H9 (cell line): ENCODE data around the gene CALML4. TPM values are rescaled to one million over a fixed set of nuclear protein-coding genes. Genes with fewer than 3 reads are reported as not detected.
"Not testable (repeated sequence)": the region's sequence is repeated elsewhere in the genome, so short reads cannot be mapped to it uniquely, and the experiment has no call there.

Source experiments
- DNase-seq: peaks from one replicate; pipeline ENCODE4 v3.0.0-alpha.2; 2017
- H2AFZ ChIP-seq: one replicate; pipeline ENCODE4 v1.6.1; 2013; ENCODE audit warnings: mild to moderate bottlenecking, low read length, control low read depth, moderate library complexity
- H2AK5ac ChIP-seq: 2 replicates; pipeline ENCODE4 v1.6.1; 2013; ENCODE audit warnings: low read length, control low read depth, mixed read lengths; ENCODE audit not compliant: insufficient read length
- H2BK120ac ChIP-seq: one replicate; pipeline ENCODE4 v1.6.1; 2013; ENCODE audit warnings: low read depth, mild to moderate bottlenecking, low read length, control low read depth, inconsistent platforms; ENCODE audit not compliant: poor library complexity, severe bottlenecking
- H2BK12ac ChIP-seq: 2 replicates; pipeline ENCODE4 v1.6.1; 2013; ENCODE audit warnings: low read length, control low read depth, mixed read lengths, low read depth; ENCODE audit not compliant: insufficient read length
- H2BK15ac ChIP-seq: 2 replicates; pipeline ENCODE4 v1.6.1; 2013; ENCODE audit warnings: low read depth, low read length, control low read depth
- H2BK20ac ChIP-seq: one replicate; pipeline ENCODE4 v1.6.1; 2013; ENCODE audit warnings: low read depth, mild to moderate bottlenecking, low read length, control low read depth, inconsistent platforms; ENCODE audit not compliant: poor library complexity, severe bottlenecking
- H2BK5ac ChIP-seq: 2 replicates; pipeline ENCODE4 v1.6.1; 2013; ENCODE audit warnings: low read length, control low read depth, mixed read lengths; ENCODE audit not compliant: insufficient read length
- H3K14ac ChIP-seq: 2 replicates; pipeline ENCODE4 v1.6.1; 2013; ENCODE audit warnings: low read length, control low read depth; ENCODE audit not compliant: insufficient read depth
- H3K18ac ChIP-seq: 2 replicates; pipeline ENCODE4 v1.6.1; 2013; ENCODE audit warnings: low read depth, mild to moderate bottlenecking, mixed read lengths, low read length, control low read depth; ENCODE audit not compliant: insufficient read length
- H3K23ac ChIP-seq: 2 replicates; pipeline ENCODE4 v1.6.1; 2013; ENCODE audit warnings: low read length, control low read depth, mixed read lengths, low read depth; ENCODE audit not compliant: insufficient read length
- H3K23me2 ChIP-seq: 2 replicates; pipeline ENCODE4 v1.6.1; 2013; ENCODE audit warnings: low read depth, mild to moderate bottlenecking, mixed read lengths, low read length, control low read depth; ENCODE audit not compliant: insufficient read length, poor library complexity, severe bottlenecking
- H3K27ac ChIP-seq: 2 replicates; pipeline ENCODE4 v1.5.1; 2013; ENCODE audit warnings: low read length, control low read depth, mixed read lengths, low read depth; ENCODE audit not compliant: insufficient read length
- H3K27me3 ChIP-seq: 2 replicates; pipeline ENCODE4 v1.6.1; 2013; ENCODE audit warnings: low read length, control low read depth, inconsistent platforms; ENCODE audit not compliant: insufficient read depth
- H3K4ac ChIP-seq: 2 replicates; pipeline ENCODE4 v1.6.1; 2013; ENCODE audit warnings: low read depth, mild to moderate bottlenecking, control low read depth, inconsistent platforms, low read length, moderate library complexity
- H3K4me1 ChIP-seq: 2 replicates; pipeline ENCODE4 v1.6.1; 2013; ENCODE audit warnings: low read length, control low read depth, inconsistent platforms; ENCODE audit not compliant: insufficient read depth
- H3K4me2 ChIP-seq: 2 replicates; pipeline ENCODE4 v1.6.1; 2013; ENCODE audit warnings: low read length, control low read depth, mixed read lengths; ENCODE audit not compliant: insufficient read length, insufficient read depth
- H3K56ac ChIP-seq: 2 replicates; pipeline ENCODE4 v1.6.1; 2013; ENCODE audit warnings: low read depth, mild to moderate bottlenecking, mixed read lengths, low read length, control low read depth; ENCODE audit not compliant: insufficient read length
- H3K79me1 ChIP-seq: 2 replicates; pipeline ENCODE4 v1.6.1; 2013; ENCODE audit warnings: low read depth, mild to moderate bottlenecking, moderate library complexity, low read length, control low read depth, inconsistent platforms; ENCODE audit not compliant: insufficient read depth, poor library complexity, severe bottlenecking
- H3K79me2 ChIP-seq: 2 replicates; pipeline ENCODE4 v1.6.1; 2013; ENCODE audit warnings: low read length, control low read depth, inconsistent platforms; ENCODE audit not compliant: insufficient read depth
- H3K9ac ChIP-seq: 2 replicates; pipeline ENCODE4 v1.6.1; 2013; ENCODE audit warnings: low read length, control low read depth, mixed read lengths; ENCODE audit not compliant: insufficient read length; ENCODE audit errors: extremely low read depth
- H3K9me3 ChIP-seq: one replicate; pipeline ENCODE4 v1.6.1; 2013; ENCODE audit warnings: low read depth, low read length, inconsistent platforms; ENCODE audit not compliant: control insufficient read depth
- H3T11ph ChIP-seq: one replicate; pipeline ENCODE4 v1.6.1; 2013; ENCODE audit warnings: mild to moderate bottlenecking, low read length, control low read depth, inconsistent platforms
- H4K20me1 ChIP-seq: one replicate; pipeline ENCODE4 v1.6.1; 2013; ENCODE audit not compliant: control insufficient read depth, insufficient read length, insufficient read depth
- H4K5ac ChIP-seq: 2 replicates; pipeline ENCODE4 v1.6.1; 2013; ENCODE audit warnings: low read depth, mild to moderate bottlenecking, mixed read lengths, low read length, control low read depth; ENCODE audit not compliant: insufficient read length
- H4K8ac ChIP-seq: replicated peaks from 2 replicates; pipeline ENCODE4 v1.6.1; 2013; ENCODE audit warnings: low read length, control low read depth, mixed read lengths, low read depth; ENCODE audit not compliant: insufficient read length
- H4K91ac ChIP-seq: 2 replicates; pipeline ENCODE4 v1.6.1; 2013; ENCODE audit warnings: low read depth, mild to moderate bottlenecking, moderate library complexity, mixed read lengths, low read length, control low read depth; ENCODE audit not compliant: insufficient read length
- H3K27ac Mint-ChIP-seq, 3 experiments: 2 replicates in 2 of 3; 3 replicates in 1 of 3; pipeline ENCODE4 v1.8.0; 2020 to 2021; ENCODE audit warnings: mixed read lengths in 3 of 3, mild to moderate bottlenecking in 1 of 3, moderate library complexity in 1 of 3
- H3K27me3 Mint-ChIP-seq: 2 replicates; pipeline ENCODE4 v1.8.0; 2021; ENCODE audit warnings: low read depth, mild to moderate bottlenecking, moderate library complexity, mixed read lengths
- H3K36me3 Mint-ChIP-seq, 3 experiments: 2 replicates in 2 of 3; 3 replicates in 1 of 3; pipeline ENCODE4 v1.8.0; 2020 to 2021; ENCODE audit warnings: low read depth in 3 of 3, mixed read lengths in 3 of 3; ENCODE audit not compliant: insufficient read depth in 1 of 3
- H3K4me1 Mint-ChIP-seq, 2 experiments: 2 replicates each; pipeline ENCODE4 v1.8.0; 2020; ENCODE audit warnings: mixed read lengths in 2 of 2
- H3K4me3 Mint-ChIP-seq, 2 experiments: 2 replicates in 1 of 2; 3 replicates in 1 of 2; pipeline ENCODE4 v1.8.0; 2020 to 2021; ENCODE audit warnings: mild to moderate bottlenecking in 2 of 2, mixed read lengths in 2 of 2, moderate library complexity in 1 of 2
- H3K9me3 Mint-ChIP-seq, 2 experiments: 2 replicates in 1 of 2; 3 replicates in 1 of 2; pipeline ENCODE4 v1.8.0; 2020; ENCODE audit warnings: mild to moderate bottlenecking in 2 of 2, mixed read lengths in 2 of 2, moderate library complexity in 1 of 2
- WGBS: extraction: QIAGEN DNeasy Blood & Tissue Kit; methylation state at CpG from one replicate; pipeline ENCODE4 v1.1.7; 2013; ENCODE audit warnings: missing lambda C conversion rate, low lambda C conversion rate, mixed read lengths; ENCODE audit not compliant: insufficient read length; ENCODE audit errors: extremely low coverage; 5-methylcytosine and 5-hydroxymethylcytosine counted together
- total RNA-seq: library from RNA; stranded (reverse); gene quantifications from 2 replicates; pipeline ENCODE4 v1.2.1, GENCODE V29; 2021
- TF ChIP-seq, protein P1 (sequence below): fragments of 200-600 bp; sonication (generic); conservative IDR thresholded peaks from 3 replicates; pipeline ENCODE4 v1.8.0; 2021; ENCODE audit warnings: antibody characterized with exemption, mild to moderate bottlenecking

CALML4 gene
- total RNA-seq, 1 experiment from 2014 or later = 11.8 TPM

DNA sequence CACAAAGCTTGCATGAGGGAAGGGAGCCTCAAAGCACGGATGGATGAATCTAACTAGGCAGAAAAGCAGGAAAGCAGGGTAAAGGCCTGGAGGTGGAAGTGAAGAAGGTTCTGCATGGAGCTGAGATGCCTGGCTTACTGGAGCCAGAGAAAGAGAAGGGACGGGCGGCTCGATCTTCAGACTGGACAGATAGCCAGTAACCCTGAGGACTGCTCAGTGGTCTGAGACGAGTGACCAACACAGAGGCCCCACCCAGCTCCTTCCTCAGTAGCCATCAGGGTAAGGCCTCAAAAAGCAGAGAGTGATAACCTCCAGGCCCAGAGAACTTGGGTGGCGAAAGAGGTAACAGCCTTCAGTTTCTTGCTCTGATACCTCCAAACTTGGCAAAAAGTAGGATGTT, 18.0 kb upstream of the CALML4 start:
- H2BK20ac ChIP-seq = no peak overlapping the region
- no peak overlapping the region for H4K91ac ChIP-seq
- H4K8ac ChIP-seq = no peak overlapping the region
- no CpG with 5 or more reads among the region's 6 CpGs for WGBS
- H3K9ac ChIP-seq = no peak overlapping the region
- Mint-ChIP-seq H3K36me3 (peaks cover 39 to 52% (median 40%) of the 10 kb centered on the region in 3 experiments), H3K27me3 (no peaks in the 10 kb centered on the region), H3K4me3 (no peak overlapping the region), H3K9me3 (peaks cover 17 to 19% of the 10 kb centered on the region in 2 experiments), H3K27ac (no peak overlapping the region), H3K4me1 (peaks cover 10% of the 10 kb centered on the region in 2 experiments)
- H4K5ac ChIP-seq = no peak overlapping the region
- peaks cover 7% of the 10 kb centered on the region; the same call in 1 of the 2 replicates for H3K4me1 ChIP-seq
- no peak overlapping the region for H2AFZ ChIP-seq
- H3K79me1 ChIP-seq = peaks cover 15% of the 10 kb centered on the region
- H4K20me1 ChIP-seq = no peaks in the 10 kb centered on the region
- H2BK5ac ChIP-seq = no peak overlapping the region
- peaks cover 25% of the 10 kb centered on the region; the same call in 1 of the 2 replicates for H3K79me2 ChIP-seq
- no peaks in the 10 kb centered on the region for H3K27me3 ChIP-seq
- H3K23ac ChIP-seq = no peak overlapping the region
- H3T11ph ChIP-seq = no peak overlapping the region
- no peak overlapping the region for H2BK120ac ChIP-seq
- H3K18ac ChIP-seq = no peak overlapping the region
- no peaks in the 10 kb centered on the region for H3K9me3 ChIP-seq
- H3K27ac ChIP-seq = no peak overlapping the region
- no peak overlapping the region for H2AK5ac ChIP-seq
- no peak for DNase-seq
- H3K4me2 ChIP-seq = no peak overlapping the region
- TF ChIP-seq, protein P1, sequence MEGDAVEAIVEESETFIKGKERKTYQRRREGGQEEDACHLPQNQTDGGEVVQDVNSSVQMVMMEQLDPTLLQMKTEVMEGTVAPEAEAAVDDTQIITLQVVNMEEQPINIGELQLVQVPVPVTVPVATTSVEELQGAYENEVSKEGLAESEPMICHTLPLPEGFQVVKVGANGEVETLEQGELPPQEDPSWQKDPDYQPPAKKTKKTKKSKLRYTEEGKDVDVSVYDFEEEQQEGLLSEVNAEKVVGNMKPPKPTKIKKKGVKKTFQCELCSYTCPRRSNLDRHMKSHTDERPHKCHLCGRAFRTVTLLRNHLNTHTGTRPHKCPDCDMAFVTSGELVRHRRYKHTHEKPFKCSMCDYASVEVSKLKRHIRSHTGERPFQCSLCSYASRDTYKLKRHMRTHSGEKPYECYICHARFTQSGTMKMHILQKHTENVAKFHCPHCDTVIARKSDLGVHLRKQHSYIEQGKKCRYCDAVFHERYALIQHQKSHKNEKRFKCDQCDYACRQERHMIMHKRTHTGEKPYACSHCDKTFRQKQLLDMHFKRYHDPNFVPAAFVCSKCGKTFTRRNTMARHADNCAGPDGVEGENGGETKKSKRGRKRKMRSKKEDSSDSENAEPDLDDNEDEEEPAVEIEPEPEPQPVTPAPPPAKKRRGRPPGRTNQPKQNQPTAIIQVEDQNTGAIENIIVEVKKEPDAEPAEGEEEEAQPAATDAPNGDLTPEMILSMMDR = no peak
- H3K56ac ChIP-seq = no peak overlapping the region
- no peak overlapping the region for H2BK12ac ChIP-seq
- H3K4ac ChIP-seq = no peak overlapping the region
- no peak overlapping the region for H2BK15ac ChIP-seq
- H3K23me2 ChIP-seq = peaks cover under 1% of the 10 kb centered on the region
- no peak overlapping the region for H3K14ac ChIP-seq

DNA sequence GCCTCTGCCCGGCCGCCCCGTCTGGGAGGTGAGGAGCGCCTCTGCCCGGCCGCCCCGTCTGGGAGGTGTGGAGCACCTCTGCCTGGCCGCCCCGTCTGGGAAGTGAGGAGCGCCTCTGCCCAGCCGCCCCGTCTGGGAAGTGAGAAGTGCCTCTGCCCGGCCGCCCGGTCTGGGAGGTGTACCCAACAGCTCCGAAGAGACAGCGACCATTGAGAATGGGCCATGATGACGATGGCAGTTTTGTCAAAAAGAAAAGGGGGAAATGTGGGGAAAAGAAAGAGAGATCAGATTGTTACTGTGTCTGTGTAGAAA, 17.3 kb upstream of the CALML4 start:
- peaks cover 19% of the 10 kb centered on the region; the same call in 1 of the 2 replicates for H3K79me2 ChIP-seq
- H3T11ph ChIP-seq, H2AK5ac ChIP-seq, H4K8ac ChIP-seq, H2BK20ac ChIP-seq, H3K27ac ChIP-seq, H3K27ac Mint-ChIP-seq, H2BK15ac ChIP-seq, H3K9me3 ChIP-seq, H3K4me2 ChIP-seq, H3K4me1 Mint-ChIP-seq, H3K14ac ChIP-seq, H3K9ac ChIP-seq, H2BK5ac ChIP-seq, H3K23ac ChIP-seq, H3K4ac ChIP-seq, DNase-seq, H2AFZ ChIP-seq, H2BK12ac ChIP-seq, H4K5ac ChIP-seq, H3K4me3 Mint-ChIP-seq, H3K27me3 Mint-ChIP-seq, H3K56ac ChIP-seq, H3K23me2 ChIP-seq, H3K27me3 ChIP-seq, H4K91ac ChIP-seq, H3K18ac ChIP-seq, H3K4me1 ChIP-seq, H2BK120ac ChIP-seq, H4K20me1 ChIP-seq: not testable (repeated sequence)
- peaks cover 15% of the 10 kb centered on the region for H3K79me1 ChIP-seq
- peaks cover 17 to 19% of the 10 kb centered on the region in 2 experiments for H3K9me3 Mint-ChIP-seq
- H3K36me3 Mint-ChIP-seq = peaks cover 45 to 59% (median 48%) of the 10 kb centered on the region in 3 experiments
- WGBS = no CpG with 5 or more reads among the region's 18 CpGs
